GM12878 (cell line): ENCODE measurements around the gene AVP. TPM values are rescaled to one million over a fixed set of nuclear protein-coding genes. Genes with fewer than 3 reads are reported as not detected.

Source experiments
- ATAC-seq: fragments of 200-7000 bp; cut with Tn5 transposase; 3 replicates; pipeline ENCODE4 v1.9.1; 2020; ENCODE audit warnings: mild to moderate bottlenecking, moderate library complexity
- BruUV-seq: library from RNA; stranded (reverse); fragments of 400-500 nt; replicated peaks from 2 replicates; lab custom pipeline; 2021; lab: Mats Ljungman, UMichigan
- CTCF ChIA-PET: fragments of 300-600 bp; sonication (Branson Sonifier 250); formaldehyde crosslinking; extraction: SDS; loops from one replicate; lab custom pipeline; 2021; ENCODE audit warnings: inconsistent platforms; lab: Yijun Ruan, JAX
- POLR2A ChIA-PET: fragments of 350-600 bp; formaldehyde crosslinking; extraction: SDS; loops from one replicate; lab custom pipeline; 2021; ENCODE audit warnings: inconsistent platforms; lab: Charles Lee
- RAD21 ChIA-PET: fragments of 300-600 bp; sonication (Branson Sonifier 250); formaldehyde crosslinking; loops from one replicate; lab custom pipeline; 2023; ENCODE audit warnings: antibody characterized with exemption; ENCODE audit not compliant: unreplicated experiment; lab: Charles Lee
- SMC1A ChIA-PET: fragments of 300-600 bp; sonication (Branson Sonifier 250); formaldehyde crosslinking; loops from one replicate; lab custom pipeline; 2023; ENCODE audit not compliant: unreplicated experiment, uncharacterized antibody; lab: Charles Lee
- DNase-seq: peaks from one replicate; pipeline ENCODE4 v3.0.0-alpha.2; 2011; ENCODE audit warnings: low read depth, low spot score
- FAIRE-seq: peaks from 3 replicates; lab custom pipeline; 2011; peaks lifted over from hg19 to GRCh38; lab: Jason Lieb, UNC
- H2AFZ ChIP-seq: 2 replicates; pipeline ENCODE4 v1.6.0; 2011; ENCODE audit warnings: low read depth, low read length, control low read depth; ENCODE audit not compliant: control insufficient read depth
- H3K27ac ChIP-seq: 2 replicates; pipeline ENCODE4 v1.5.1; 2011; ENCODE audit warnings: control low read depth; ENCODE audit not compliant: control insufficient read depth, insufficient read depth
- H3K27me3 ChIP-seq, 2 experiments: replicated peaks in 1 of 2; 2 replicates each; pipeline versions ENCODE4 v1.6.0 to v1.6.1; 2011; ENCODE audit warnings: low read length in 1 of 2; ENCODE audit not compliant: control insufficient read depth in 2 of 2, insufficient read depth in 2 of 2
- H3K36me3 ChIP-seq, 2 experiments: 2 replicates each; pipeline ENCODE4 v1.5.1; 2011; ENCODE audit warnings: low read length in 1 of 2; ENCODE audit not compliant: control insufficient read depth in 2 of 2, insufficient read depth in 2 of 2
- H3K4me1 ChIP-seq: 2 replicates; pipeline ENCODE4 v1.6.1; 2011; ENCODE audit warnings: mild to moderate bottlenecking, low read length, moderate library complexity, mixed read lengths; ENCODE audit not compliant: control insufficient read depth, insufficient read depth
- H3K4me2 ChIP-seq: 2 replicates; pipeline ENCODE4 v1.6.0; 2011; ENCODE audit warnings: control low read depth; ENCODE audit not compliant: control insufficient read depth, insufficient read depth
- H3K4me3 ChIP-seq: fragments of 200-600 bp; sonication (generic); 2 replicates; pipeline ENCODE4 v1.5.1; 2016
- H3K79me2 ChIP-seq: 2 replicates; pipeline ENCODE4 v1.6.0; 2011; ENCODE audit warnings: low read length; ENCODE audit not compliant: control insufficient read depth, insufficient read depth
- H3K9ac ChIP-seq: 2 replicates; pipeline ENCODE4 v1.8.0; 2011; ENCODE audit warnings: low read length, control low read depth, mixed read lengths; ENCODE audit not compliant: control insufficient read depth, insufficient read depth
- H3K9me3 ChIP-seq: replicated peaks from 3 replicates; pipeline ENCODE4 v1.5.1; 2011; ENCODE audit warnings: mild to moderate bottlenecking, low read length; ENCODE audit not compliant: control insufficient read depth, insufficient read depth
- H4K20me1 ChIP-seq: 2 replicates; pipeline ENCODE4 v1.6.0; 2011; ENCODE audit not compliant: control insufficient read depth, insufficient read depth
- CBX3 ChIP-seq: fragments of 200-600 bp; sonication (generic); IDR thresholded peaks from 2 replicates; pipeline ENCODE4 v1.6.1; 2016; ENCODE audit warnings: low read depth, borderline replicate concordance
- GATAD2B ChIP-seq: fragments of 450-650 bp; conservative IDR thresholded peaks from 2 replicates; pipeline ENCODE4 v1.6.1; 2017; ENCODE audit warnings: low read depth, mild to moderate bottlenecking, moderate library complexity
- IRF3 ChIP-seq: fragments of 450-650 bp; IDR thresholded peaks from 2 replicates; pipeline ENCODE4 v1.6.1; 2014; ENCODE audit warnings: mild to moderate bottlenecking
- MTA2 ChIP-seq: fragments of 450-650 bp; IDR thresholded peaks from 2 replicates; pipeline ENCODE4 v1.6.1; 2016; ENCODE audit warnings: low read depth, mild to moderate bottlenecking, moderate library complexity
- MYB ChIP-seq: fragments of 150-350 bp; IDR thresholded peaks from 2 replicates; pipeline ENCODE4 v1.6.1; 2014; ENCODE audit warnings: mild to moderate bottlenecking, low read depth, low read length, borderline replicate concordance
- NFYA ChIP-seq: IDR thresholded peaks from 2 replicates; pipeline ENCODE4 v1.6.1; 2011; ENCODE audit warnings: low read depth, mild to moderate bottlenecking, low read length, improper control_type of control experiment, borderline replicate concordance
- PML ChIP-seq: IDR thresholded peaks from 2 replicates; pipeline ENCODE4 v1.6.1; 2012; ENCODE audit warnings: low read length, inconsistent platforms
- REST ChIP-seq: IDR thresholded peaks from 2 replicates; pipeline ENCODE4 v1.6.1; 2012; ENCODE audit warnings: mild to moderate bottlenecking, low read depth, low read length
- SIN3A ChIP-seq: IDR thresholded peaks from 2 replicates; pipeline ENCODE4 v1.6.1; 2012; ENCODE audit warnings: low read depth, low read length, improper control_type of control experiment
- SPI1 ChIP-seq: IDR thresholded peaks from 2 replicates; pipeline ENCODE4 v1.6.1; 2011; ENCODE audit warnings: low read depth, mild to moderate bottlenecking, low read length, moderate library complexity, borderline replicate concordance; ENCODE audit not compliant: insufficient read depth
- SREBF1 ChIP-seq: IDR thresholded peaks from 2 replicates; pipeline ENCODE4 v1.6.1; 2012; ENCODE audit warnings: mild to moderate bottlenecking, low read length
- SRF ChIP-seq, 2 experiments: IDR thresholded peaks; 2 replicates each; pipeline ENCODE4 v1.6.1; 2011; ENCODE audit warnings: low read depth in 2 of 2, low read length in 2 of 2, mild to moderate bottlenecking in 1 of 2, moderate library complexity in 1 of 2
- ZZZ3 ChIP-seq: IDR thresholded peaks from 2 replicates; pipeline ENCODE4 v1.6.1; 2011; ENCODE audit warnings: low read depth; ENCODE audit not compliant: control insufficient read depth, insufficient read length
- WGBS: methylation state at CpG from one replicate; pipeline ENCODE4 v1.1.6; 2016; ENCODE audit warnings: low lambda C conversion rate; ENCODE audit not compliant: insufficient replicate concordance, insufficient coverage; ENCODE audit errors: missing lambda C conversion rate; 5-methylcytosine and 5-hydroxymethylcytosine counted together
- in situ Hi-C: fragments of 300-500 bp; cut with MboI; formaldehyde crosslinking; loops from 9 replicates; pipeline ENCODE4 v1.14.3; 2018; ENCODE audit warnings: mixed read lengths
- intact Hi-C: fragments of 100-400 bp; cut with micrococcal nuclease; formaldehyde crosslinking; loops from one replicate; pipeline ENCODE4 v1.14.2; 2022; ENCODE audit not compliant: unreplicated experiment
- polyA plus RNA-seq, 11 experiments: library from polyadenylated mRNA; depleted of rRNA in 4 of 11; unstranded in 6 of 11; stranded (reverse) in 5 of 11; fragments of >200 nt; fragmentation: Nextera tagmentation in 4 of 11; fragmentation: Illumina TruSeq in 1 of 11; extraction: Ambion mirVana in 4 of 11; extraction: Trizol in 1 of 11; gene quantifications; 1 replicate in 1 of 11; 2 replicates in 10 of 11; pipeline versions ENCODE4 v1.2.1 to v1.2.3, GENCODE V29; 2011 to 2016; ENCODE audit warnings: inconsistent platforms in 2 of 11, missing spikeins in 2 of 11, low read depth in 1 of 11
- total RNA-seq, 4 experiments: library from RNA; depleted of rRNA in 3 of 4; stranded (reverse); fragments of >200 nt in 3 of 4; fragmentation: Illumina TruSeq in 1 of 4; extraction: Trizol in 1 of 4; gene quantifications; 2 replicates each; pipeline versions ENCODE4 v1.2.1 to v1.2.3, GENCODE V29; 2013 to 2021
- TF ChIP-seq, protein P1 (sequence below): IDR thresholded peaks from 2 replicates; pipeline ENCODE4 v1.6.1; 2012; ENCODE audit warnings: low read depth, low read length, improper control_type of control experiment

AVP gene
- total and polyA plus RNA-seq, 10 of the 15 experiments (the other 5 are each of a cell fraction or from before 2014, with no cell fraction given): not detected

- CTCF ChIA-PET: interaction anchor here (0.6 to 2.2 kb wide), 3 partner anchors 65 to 197 kb away, joined by 3 to 12 read pairs (median 7); no protein-coding TSS in a partner anchor
- H3K4me1 ChIP-seq: no peaks in the 10 kb centered on the region
Observed at GRCh38 chr20:3119044-3119443, 34.5 kb upstream of the AVP start.

More at GRCh38 chr20:3119044-3119443, 34.5 kb upstream of the AVP start:
- no peak for ATAC-seq
- no peak overlapping the region for H3K4me2 ChIP-seq
- peaks cover 6% of the 10 kb centered on the region; the same call in 2 of the 3 replicates for H3K9me3 ChIP-seq
- in situ Hi-C loops: no loop called here
- H2AFZ ChIP-seq: no peak overlapping the region
- POLR2A ChIA-PET: no interaction called here
- 72% methylated on average over 5 of the region's 5 CpGs for WGBS
- no peak for DNase-seq
- H3K27me3 ChIP-seq: no peaks in the 10 kb centered on the region
- H3K9ac ChIP-seq: no peak overlapping the region
- no peak for TF ChIP-seq IRF3
- TF ChIP-seq SRF (IDR thresholded peaks at IDR 0.05; ENCODE audit: low read depth in 2 of 2, low read length in 2 of 2): no peak
- no peak for TF ChIP-seq REST
- no peak for TF ChIP-seq GATAD2B
- no peak for TF ChIP-seq MTA2
- TF ChIP-seq SREBF1: no peak
- no peak for TF ChIP-seq ZZZ3
- no peak for TF ChIP-seq MYB
- TF ChIP-seq, protein P1, sequence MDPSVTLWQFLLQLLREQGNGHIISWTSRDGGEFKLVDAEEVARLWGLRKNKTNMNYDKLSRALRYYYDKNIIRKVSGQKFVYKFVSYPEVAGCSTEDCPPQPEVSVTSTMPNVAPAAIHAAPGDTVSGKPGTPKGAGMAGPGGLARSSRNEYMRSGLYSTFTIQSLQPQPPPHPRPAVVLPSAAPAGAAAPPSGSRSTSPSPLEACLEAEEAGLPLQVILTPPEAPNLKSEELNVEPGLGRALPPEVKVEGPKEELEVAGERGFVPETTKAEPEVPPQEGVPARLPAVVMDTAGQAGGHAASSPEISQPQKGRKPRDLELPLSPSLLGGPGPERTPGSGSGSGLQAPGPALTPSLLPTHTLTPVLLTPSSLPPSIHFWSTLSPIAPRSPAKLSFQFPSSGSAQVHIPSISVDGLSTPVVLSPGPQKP: no peak
- TF ChIP-seq CBX3: no peak
- no peak for TF ChIP-seq NFYA
- no peak for TF ChIP-seq SIN3A
- no peak for TF ChIP-seq SPI1
- no peak for TF ChIP-seq PML
- TF ChIP-seq, all 136 proteins: peak for 0
- Histone ChIP-seq H3K27ac (no peak overlapping the region), H3K36me3 (peaks cover 6% of the 10 kb centered on the region in 2 experiments), H4K20me1 (no peaks in the 10 kb centered on the region), H3K4me3 (no peak overlapping the region), H3K79me2 (no peaks in the 10 kb centered on the region)
- FAIRE-seq: no peak
- intact Hi-C loops: loop anchor here (5.0 kb wide), 1 partner anchor 198 kb away; no protein-coding TSS in a partner anchor
- ChIA-PET RAD21 (no interaction called here), SMC1A (no interaction called here)
- BruUV-seq: no TSS peak
